ENCODE measurements around the gene MAP3K14.

Gene MAP3K14

GRCh38 chr17:45273551-45273957, 43.3 kb downstream of the MAP3K14 start:
- TF ChIP-seq CTCF (IDR thresholded peaks at IDR 0.05), result no peak
- Histone ChIP-seq H3K27ac (no peak overlapping the region), H3K4me2 (ENCODE audit: low read length) (no peak overlapping the region), H2AFZ (no peak overlapping the region), H3K9me3 (ENCODE audit: control insufficient read depth, low read length) (no peaks in the 10 kb centered on the region), H3K27me3 (ENCODE audit: control insufficient read depth, insufficient read depth, low read length) (no peaks in the 10 kb centered on the region), H3K4me1 (peaks cover 9% of the 10 kb centered on the region), H3K9ac (no peak overlapping the region), H3K79me2 (peaks cover 3% of the 10 kb centered on the region), H3K4me3 (ENCODE audit: low read depth, low read length) (no peak overlapping the region), H3K36me3 (ENCODE audit: control insufficient read depth, insufficient read depth, low read length) (no peaks in the 10 kb centered on the region)

GRCh38 chr17:45271603-45272002, 45.2 kb downstream of the MAP3K14 start:
- Histone ChIP-seq H3K4me3 (ENCODE audit: low read depth, low read length) (no peak overlapping the region), H3K36me3 (ENCODE audit: control insufficient read depth, insufficient read depth, low read length) (no peaks in the 10 kb centered on the region), H2AFZ (no peak overlapping the region), H3K9me3 (ENCODE audit: control insufficient read depth, low read length) (no peaks in the 10 kb centered on the region), H3K27ac (no peak overlapping the region), H3K4me2 (ENCODE audit: low read length) (no peak overlapping the region), H3K9ac (no peak overlapping the region), H3K4me1 (no peaks in the 10 kb centered on the region), H3K79me2 (peaks cover 3% of the 10 kb centered on the region), H3K27me3 (ENCODE audit: control insufficient read depth, insufficient read depth, low read length) (no peaks in the 10 kb centered on the region)
- no peak for TF ChIP-seq CTCF (IDR thresholded peaks at IDR 0.05)

- no peak overlapping the region for H3K4me2 ChIP-seq (ENCODE audit: low read length)
- no peak overlapping the region for H3K9ac ChIP-seq
- H3K9me3 ChIP-seq (ENCODE audit: control insufficient read depth, low read length), result no peaks in the 10 kb centered on the region
- H3K36me3 ChIP-seq (ENCODE audit: control insufficient read depth, insufficient read depth, low read length), result no peaks in the 10 kb centered on the region
- H3K27me3 ChIP-seq (ENCODE audit: control insufficient read depth, insufficient read depth, low read length), result no peaks in the 10 kb centered on the region
- no peak overlapping the region for H3K4me3 ChIP-seq (ENCODE audit: low read depth, low read length)
- H3K4me1 ChIP-seq, result no peaks in the 10 kb centered on the region
- H3K27ac ChIP-seq, result no peak overlapping the region
- H2AFZ ChIP-seq, result no peak overlapping the region
- peak; percentile 59 for TF ChIP-seq CTCF (IDR thresholded peaks at IDR 0.05)
- peaks cover 3% of the 10 kb centered on the region for H3K79me2 ChIP-seq
Measured at GRCh38 chr17:45270828-45271418, 45.9 kb downstream of the MAP3K14 start.

- Histone ChIP-seq H3K9ac (no peak overlapping the region), H3K27me3 (ENCODE audit: control insufficient read depth, insufficient read depth, low read length) (no peaks in the 10 kb centered on the region), H3K27ac (no peak overlapping the region), H3K4me3 (ENCODE audit: low read depth, low read length) (no peak overlapping the region), H3K79me2 (peaks cover 3% of the 10 kb centered on the region), H3K4me2 (ENCODE audit: low read length) (no peak overlapping the region), H3K9me3 (ENCODE audit: control insufficient read depth, low read length) (no peaks in the 10 kb centered on the region), H2AFZ (no peak overlapping the region), H3K4me1 (no peaks in the 10 kb centered on the region), H3K36me3 (ENCODE audit: control insufficient read depth, insufficient read depth, low read length) (no peaks in the 10 kb centered on the region)
- no peak for TF ChIP-seq CTCF (IDR thresholded peaks at IDR 0.05)
Measured at GRCh38 chr17:45269912-45270311, 46.9 kb downstream of the MAP3K14 start.

GRCh38 chr17:45267436-45268055, 49.3 kb downstream of the MAP3K14 start:
- Histone ChIP-seq H3K27ac (no peak overlapping the region), H3K9me3 (ENCODE audit: control insufficient read depth, low read length) (no peaks in the 10 kb centered on the region), H3K4me1 (peaks cover 2% of the 10 kb centered on the region), H3K9ac (no peak overlapping the region), H3K27me3 (ENCODE audit: control insufficient read depth, insufficient read depth, low read length) (no peaks in the 10 kb centered on the region), H3K4me2 (ENCODE audit: low read length) (no peak overlapping the region), H3K79me2 (no peaks in the 10 kb centered on the region), H3K4me3 (ENCODE audit: low read depth, low read length) (no peak overlapping the region), H3K36me3 (ENCODE audit: control insufficient read depth, insufficient read depth, low read length) (no peaks in the 10 kb centered on the region), H2AFZ (no peak overlapping the region)
- no peak for TF ChIP-seq CTCF (IDR thresholded peaks at IDR 0.05)
